HFF-Myc (cell line): ENCODE data around the gene UCKL1.

Source experiments
- DNase-seq: peaks from one replicate; pipeline ENCODE4 v3.0.0-alpha.2; 2011; ENCODE audit warnings: low read depth; ENCODE audit errors: extremely low read depth
- H3K4me3 ChIP-seq: replicated peaks from 2 replicates; pipeline ENCODE4 v1.5.1; 2011; ENCODE audit warnings: low read depth, mild to moderate bottlenecking, control low read depth, low read length
- CTCF ChIP-seq: IDR thresholded peaks from 2 replicates; pipeline ENCODE4 v1.5.1; 2012; ENCODE audit warnings: mild to moderate bottlenecking, low read depth, low read length, control low read depth; ENCODE audit errors: missing control alignments

UCKL1 gene

GRCh38 chr20:63955827-63956663, at the start of gene UCKL1:
UCKL1 (minus strand) TSS chr20:63956416; CDS start chr20:63956372, 44 bp downstream.
- peak within 1 kb of the TSS; percentile 95 for H3K4me3 ChIP-seq
- peak; percentile 51 for DNase-seq
- no peak for TF ChIP-seq CTCF

- no peak for DNase-seq
- no peak overlapping the region for H3K4me3 ChIP-seq
- TF ChIP-seq CTCF = no peak
These were observed 49.2 kb upstream of the UCKL1 start for GRCh38 chr20:64005394-64005793.

GRCh38 chr20:64003960-64004725, 47.9 kb upstream of the UCKL1 start:
- no peak overlapping the region for H3K4me3 ChIP-seq
- no peak for TF ChIP-seq CTCF
- no peak for DNase-seq

GRCh38 chr20:64001607-64002011, 45.4 kb upstream of the UCKL1 start:
- no peak overlapping the region for H3K4me3 ChIP-seq
- no peak for TF ChIP-seq CTCF
- DNase-seq = no peak

- DNase-seq = no peak
- TF ChIP-seq CTCF = no peak
- no peak overlapping the region for H3K4me3 ChIP-seq
These were observed 44.7 kb upstream of the UCKL1 start for GRCh38 chr20:64000906-64001305.

- DNase-seq = no peak
- H3K4me3 ChIP-seq = no peak overlapping the region
- TF ChIP-seq CTCF = no peak
These were observed 26.7 kb upstream of the UCKL1 start for GRCh38 chr20:63982937-63983336.
